Motor neuron (in vitro differentiated cells): ENCODE results near the gene HSDL1. TPM values are rescaled to one million over a fixed set of nuclear protein-coding genes. Genes with fewer than 3 reads are reported as not detected.
"Not testable (repeated sequence)": the region's sequence is repeated elsewhere in the genome, so short reads cannot be mapped to it uniquely, and the experiment has no call there.

Experiments used
- ATAC-seq, 8 experiments: fragments of 200-7000 bp; cut with Tn5 transposase; replicated peaks in 6 of 8; 2 replicates each; pipeline ENCODE4 v1.8.0; 2021; ENCODE audit warnings: mild to moderate bottlenecking in 8 of 8, moderate library complexity in 8 of 8
- H3K27ac ChIP-seq, 2 donors: fragments of 250-450 bp; sonication (Bioruptor Pico); 2 replicates each; pipeline ENCODE4 v1.9.0; 2021; ENCODE audit warnings: antibody characterized with exemption in 2 of 2, mild to moderate bottlenecking in 2 of 2, moderate library complexity in 1 of 2
- H3K4me1 ChIP-seq, 2 donors: fragments of 250-450 bp; sonication (Bioruptor Pico); replicated peaks in 1 of 2; 2 replicates each; pipeline ENCODE4 v1.6.1; 2021; ENCODE audit warnings: antibody characterized with exemption in 2 of 2, mild to moderate bottlenecking in 2 of 2, moderate library complexity in 1 of 2
- H3K4me3 ChIP-seq, 5 donors: fragments of 250-450 bp; sonication (Bioruptor Pico); 2 replicates each; pipeline ENCODE4 v1.9.0; 2021; ENCODE audit warnings: antibody characterized with exemption in 5 of 5, mild to moderate bottlenecking in 5 of 5, moderate library complexity in 4 of 5
- WGBS, 10 experiments: fragments of 450-650 bp; shearing (Covaris generic); methylation state at CpG; one replicate each; pipeline ENCODE4 v1.0.0; 2022; 5-methylcytosine and 5-hydroxymethylcytosine counted together
- in situ Hi-C, 9 experiments: fragments of 400-800 bp; cut with MboI; loops; one replicate each; pipeline ENCODE4 v1.15.0; 2021; ENCODE audit warnings: low sequenced_read_pairs in 9 of 9, low pct_unique_long_range_greater_than_20kb in 2 of 9; ENCODE audit not compliant: unreplicated experiment in 9 of 9
- total RNA-seq, 8 experiments: library from RNA; unstranded; fragments of 300-600 nt; gene quantifications; 2 replicates each; pipeline versions ENCODE4 v1.2.3 to v1.2.4, GENCODE V29; 2022

Gene HSDL1
- total RNA-seq, 8 experiments from 2014 or later = 20.1 to 63.7 (median 48.1) TPM

DNA sequence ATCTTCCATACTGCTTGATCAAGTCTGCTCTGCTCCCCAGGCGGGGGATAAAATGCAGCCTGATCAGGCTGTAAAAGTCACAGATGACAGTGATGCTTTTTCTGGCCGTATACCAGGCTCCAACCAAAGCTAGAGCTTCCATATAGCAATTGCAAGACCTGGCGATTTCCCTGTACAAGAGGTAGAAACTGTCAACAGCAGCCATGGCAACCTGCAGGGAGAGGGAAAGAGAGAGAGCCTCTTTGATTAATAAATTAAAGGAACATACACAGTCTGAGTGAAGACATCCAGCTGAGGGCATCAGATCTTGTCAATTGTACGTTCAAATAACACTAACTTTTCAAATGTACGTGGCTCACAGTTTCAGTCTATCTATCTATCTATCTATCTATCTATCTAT lies 13.9 kb downstream of the HSDL1 start:
- WGBS, 10 experiments = 50 to 100% (median 89%) methylated on average over 1 to 5 of the region's 5 CpGs; no CpG with 5 or more reads in 1 of the 10 experiments
- ATAC-seq = peak in 2 of 8 experiments; percentile 49 to 75
- H3K4me3 ChIP-seq = no peak overlapping the region
- peaks cover 0 to 2% of the 10 kb centered on the region in 2 donors for H3K4me1 ChIP-seq
- in situ Hi-C loops = no loop called here
- no peak overlapping the region for H3K27ac ChIP-seq

DNA sequence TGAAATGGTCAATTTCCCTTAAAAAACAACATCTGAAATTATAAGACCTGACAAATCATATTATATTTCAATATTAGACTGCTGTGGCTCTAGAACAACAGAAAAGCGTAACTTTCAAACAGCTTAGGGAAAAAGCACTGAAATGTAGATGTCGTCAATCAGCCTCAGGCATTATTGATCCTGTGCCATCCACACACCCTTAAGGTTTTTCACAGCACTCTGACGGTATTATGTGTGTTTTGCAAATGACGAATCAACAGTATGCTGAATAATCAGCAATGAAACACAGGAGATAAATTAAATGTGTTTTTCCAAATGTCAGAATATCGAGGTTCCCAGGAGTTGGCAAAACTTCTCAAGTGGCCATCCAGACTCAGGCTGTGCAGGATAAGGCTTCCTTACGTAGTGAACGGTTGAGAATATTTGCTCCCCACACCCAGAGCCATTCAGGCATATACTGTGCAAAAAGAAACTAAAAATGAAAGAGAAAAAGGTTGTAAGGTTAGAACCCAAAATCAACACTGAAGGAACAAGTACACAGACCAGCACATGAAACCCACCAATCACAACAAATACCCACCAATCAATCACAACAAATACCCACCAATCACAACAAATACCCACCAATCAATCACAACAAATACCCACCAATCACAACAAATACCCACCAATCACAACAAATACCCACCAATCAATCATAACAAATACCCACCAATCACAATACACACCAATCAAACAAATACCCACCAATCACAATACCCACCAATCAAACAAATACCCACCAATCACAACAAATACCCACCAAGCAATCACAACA lies 20.5 kb downstream of the HSDL1 start:
- in situ Hi-C loops = loop anchor here in 2 of 9 experiments (25.0 kb wide), 1 partner anchor 363 kb away; no protein-coding TSS in a partner anchor
- WGBS, 10 experiments = 8 to 100% (median 85%) methylated on average over 1 to 7 of the region's 7 CpGs

DNA sequence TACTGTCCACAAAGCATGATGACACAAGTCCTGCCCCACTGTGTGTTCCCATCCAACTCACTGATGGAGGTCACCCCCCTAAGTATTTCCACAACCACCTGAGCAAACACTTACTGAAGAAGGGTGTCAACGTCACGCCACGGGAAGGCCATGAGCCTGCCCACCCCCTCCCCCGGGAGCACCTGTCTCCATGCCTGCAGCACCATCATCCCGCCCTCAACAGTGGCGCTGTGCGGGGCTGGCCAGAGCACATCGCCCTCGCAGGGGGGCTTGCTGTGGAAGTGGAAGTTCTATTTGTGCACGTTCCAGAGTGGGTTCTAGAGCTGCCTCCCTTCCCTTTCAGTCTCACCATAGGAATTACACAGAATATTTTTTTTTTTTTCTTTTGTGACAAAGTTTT lies 24.0 kb downstream of the HSDL1 start:
- in situ Hi-C loops = loop anchor here in 2 of 9 experiments (25.0 kb wide), 1 partner anchor 366 kb away; no protein-coding TSS in a partner anchor
- H3K4me3 ChIP-seq = no peak overlapping the region
- WGBS, 10 experiments = 90 to 100% (median 97%) methylated on average over 1 to 7 of the region's 10 CpGs; no CpG with 5 or more reads in 6 of the 10 experiments
- no peak overlapping the region for H3K27ac ChIP-seq
- ATAC-seq = no peak
- H3K4me1 ChIP-seq = peaks cover 5 to 6% of the 10 kb centered on the region in 2 donors

More for the DNA sequence above, 20.5 kb downstream of the HSDL1 start:
- H3K4me3 ChIP-seq = no peak overlapping the region
- H3K27ac ChIP-seq = no peak overlapping the region
- ATAC-seq = peak in 3 of 8 experiments; percentile 90 to 95 (median 94)
- no peaks in the 10 kb centered on the region for H3K4me1 ChIP-seq

DNA sequence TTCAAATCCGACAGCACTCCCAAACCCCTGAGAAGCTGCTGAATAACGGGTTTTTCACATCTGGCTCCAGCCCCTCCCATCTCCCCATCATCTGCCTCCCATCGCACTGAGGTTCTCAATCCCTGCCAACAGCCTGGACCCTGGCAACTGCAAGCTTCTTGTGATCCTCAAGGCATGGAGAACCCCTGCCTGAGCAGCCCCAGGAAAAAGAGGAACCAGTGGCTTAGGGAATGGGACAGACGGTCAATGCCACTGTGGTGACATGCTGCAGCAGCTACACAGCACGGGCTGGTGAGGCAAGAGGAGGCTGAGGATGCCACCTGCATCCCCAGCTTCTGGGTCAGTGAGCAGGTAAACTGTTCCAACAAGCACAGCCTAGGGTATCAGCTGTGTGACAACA lies 25.0 kb downstream of the HSDL1 start:
- H3K4me3 ChIP-seq = no peak overlapping the region
- in situ Hi-C loops = loop anchor here in 2 of 9 experiments (25.0 kb wide), 1 partner anchor 367 kb away; no protein-coding TSS in a partner anchor
- H3K27ac ChIP-seq = no peak overlapping the region
- no peak for ATAC-seq
- WGBS, 10 experiments = 18 to 100% (median 70%) methylated on average over 1 to 2 of the region's 5 CpGs; no CpG with 5 or more reads in 5 of the 10 experiments
- H3K4me1 ChIP-seq = peaks cover 10 to 11% of the 10 kb centered on the region in 2 donors

DNA sequence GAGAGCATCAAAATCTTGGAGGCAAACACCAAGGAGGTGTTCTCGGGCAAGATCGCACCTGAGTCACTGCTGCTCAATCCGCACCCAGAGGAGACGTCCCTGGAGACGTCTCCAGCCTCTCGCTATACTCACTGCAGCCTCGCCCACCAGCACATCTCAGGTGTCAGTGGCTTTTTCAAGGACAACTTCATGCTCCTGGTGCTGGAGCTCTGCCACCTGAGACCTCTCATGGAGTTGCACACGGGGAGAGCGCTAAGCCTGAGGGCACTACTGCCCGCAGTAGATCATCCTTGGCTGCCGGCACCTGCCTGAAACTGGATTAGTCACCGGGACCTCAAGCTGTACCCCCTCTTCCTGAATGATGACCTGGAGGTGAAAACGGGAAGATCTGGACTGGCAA lies 25.6 kb downstream of the HSDL1 start:
- no peak for ATAC-seq
- WGBS, 10 experiments = 70 to 100% (median 93%) methylated on average over 1 to 8 of the region's 13 CpGs; no CpG with 5 or more reads in 2 of the 10 experiments
- H3K4me3 ChIP-seq = no peak overlapping the region
- H3K4me1 ChIP-seq = peaks cover 11 to 14% of the 10 kb centered on the region in 2 donors
- in situ Hi-C loops = loop anchor here in 2 of 9 experiments (25.0 kb wide), 1 partner anchor 368 kb away; no protein-coding TSS in a partner anchor
- H3K27ac ChIP-seq = no peak overlapping the region

DNA sequence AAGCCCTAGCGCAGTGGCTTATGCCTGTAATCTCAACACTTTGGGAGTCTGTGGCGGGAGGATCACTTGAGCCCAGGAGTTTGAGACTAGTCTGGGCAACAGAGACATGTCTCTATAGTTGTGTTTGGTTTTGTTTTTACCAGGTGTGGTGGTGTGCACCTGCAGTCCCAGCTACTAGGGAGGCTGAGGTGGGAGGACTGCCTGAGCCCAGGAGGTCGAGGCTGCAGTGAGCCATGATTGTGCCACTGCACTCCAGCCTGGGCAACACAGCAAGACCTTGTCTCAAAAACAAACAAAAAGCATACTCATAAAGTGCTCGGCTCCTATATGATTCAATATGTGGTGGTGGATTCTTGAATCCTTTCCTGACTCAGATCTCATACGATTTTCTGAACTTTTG lies 26.7 kb downstream of the HSDL1 start:
- 46 to 100% (median 89%) methylated on average over 1 to 5 of the region's 5 CpGs; no CpG with 5 or more reads in 2 of the 10 experiments for WGBS, 10 experiments

DNA sequence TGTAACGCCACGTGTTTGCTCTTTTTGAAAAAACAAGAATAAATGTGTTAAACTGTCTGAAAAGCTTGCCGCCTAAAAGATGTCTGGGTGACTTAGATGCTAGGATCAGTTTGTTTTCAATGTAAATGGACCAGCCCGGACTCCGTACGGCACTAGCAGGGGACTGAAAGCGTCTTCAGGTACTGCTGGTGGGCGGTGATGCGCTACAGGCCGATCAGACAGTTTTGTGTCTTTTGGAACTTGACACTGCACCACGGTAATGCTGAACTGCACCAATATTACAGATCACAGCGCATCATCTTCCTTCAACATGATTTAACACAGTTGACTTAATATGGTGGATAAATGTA lies 27.5 kb downstream of the HSDL1 start:
- WGBS, 10 experiments = 0 to 80% (median 10%) methylated on average over 1 to 11 of the region's 12 CpGs; no CpG with 5 or more reads in 3 of the 10 experiments

More for the DNA sequence above, 26.7 kb downstream of the HSDL1 start:
- not testable (repeated sequence) for H3K4me3 ChIP-seq, ATAC-seq, H3K27ac ChIP-seq
- peaks cover 11 to 14% of the 10 kb centered on the region in 2 donors for H3K4me1 ChIP-seq
- in situ Hi-C loops = loop anchor here in 2 of 9 experiments (25.0 kb wide), 1 partner anchor 369 kb away; no protein-coding TSS in a partner anchor

DNA sequence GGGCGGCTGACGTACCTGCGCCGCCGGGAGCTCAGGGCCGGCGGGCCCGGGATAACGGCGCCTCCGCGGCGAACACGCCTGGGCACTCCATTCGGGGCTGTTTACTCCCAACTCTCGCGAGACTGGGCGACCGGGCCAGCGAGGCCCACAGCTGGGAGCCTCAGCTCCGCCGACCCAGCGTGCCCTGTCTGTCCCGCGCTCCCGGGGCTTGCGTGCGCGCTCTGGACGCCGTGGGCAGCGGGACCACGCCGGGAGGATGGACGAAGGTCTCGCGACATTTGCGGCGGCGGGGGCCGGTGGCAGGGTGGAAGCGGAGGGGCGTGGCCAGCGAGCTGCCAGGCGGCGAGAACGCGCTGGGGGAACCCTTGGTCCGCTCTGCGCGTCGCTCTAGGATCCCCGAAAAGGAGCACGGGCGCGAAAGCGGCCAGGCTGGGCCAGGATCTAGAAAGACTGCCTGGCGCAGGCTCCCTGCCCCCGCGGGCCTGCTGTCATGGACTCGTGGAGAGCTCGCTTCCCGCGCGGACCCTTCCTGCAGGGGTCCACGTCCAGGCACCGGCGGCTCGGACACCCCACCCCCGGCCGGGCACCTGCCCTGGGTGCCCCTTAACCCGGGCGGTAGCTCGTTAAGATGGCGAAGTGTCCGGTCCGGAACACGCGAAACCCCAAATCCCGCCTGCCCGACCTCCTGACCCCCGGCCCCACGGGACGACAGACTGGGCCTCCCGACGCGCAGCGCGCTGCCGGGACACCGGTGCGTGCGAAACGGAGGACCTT lies 28.1 kb downstream of the HSDL1 start, which contains the start of gene MBTPS1:
Gene MBTPS1 (minus strand): TSS at position 223 of the 774 bp plus-strand sequence. CDS start 15,159 bp downstream, outside the sequence.
- in situ Hi-C loops = loop anchor here in 2 of 9 experiments (25.0 kb wide), 1 partner anchor 370 kb away; no protein-coding TSS in a partner anchor

More for the DNA sequence above, 27.5 kb downstream of the HSDL1 start:
- Histone ChIP-seq H3K4me3 (peak overlapping the region; percentile 75 to 91 (median 88)), H3K4me1 (peaks cover 11 to 14% of the 10 kb centered on the region in 2 donors), H3K27ac (peak overlapping the region; percentile 89 to 96)
- ATAC-seq = no peak
- in situ Hi-C loops = loop anchor here in 2 of 9 experiments (25.0 kb wide), 1 partner anchor 370 kb away; no protein-coding TSS in a partner anchor

DNA sequence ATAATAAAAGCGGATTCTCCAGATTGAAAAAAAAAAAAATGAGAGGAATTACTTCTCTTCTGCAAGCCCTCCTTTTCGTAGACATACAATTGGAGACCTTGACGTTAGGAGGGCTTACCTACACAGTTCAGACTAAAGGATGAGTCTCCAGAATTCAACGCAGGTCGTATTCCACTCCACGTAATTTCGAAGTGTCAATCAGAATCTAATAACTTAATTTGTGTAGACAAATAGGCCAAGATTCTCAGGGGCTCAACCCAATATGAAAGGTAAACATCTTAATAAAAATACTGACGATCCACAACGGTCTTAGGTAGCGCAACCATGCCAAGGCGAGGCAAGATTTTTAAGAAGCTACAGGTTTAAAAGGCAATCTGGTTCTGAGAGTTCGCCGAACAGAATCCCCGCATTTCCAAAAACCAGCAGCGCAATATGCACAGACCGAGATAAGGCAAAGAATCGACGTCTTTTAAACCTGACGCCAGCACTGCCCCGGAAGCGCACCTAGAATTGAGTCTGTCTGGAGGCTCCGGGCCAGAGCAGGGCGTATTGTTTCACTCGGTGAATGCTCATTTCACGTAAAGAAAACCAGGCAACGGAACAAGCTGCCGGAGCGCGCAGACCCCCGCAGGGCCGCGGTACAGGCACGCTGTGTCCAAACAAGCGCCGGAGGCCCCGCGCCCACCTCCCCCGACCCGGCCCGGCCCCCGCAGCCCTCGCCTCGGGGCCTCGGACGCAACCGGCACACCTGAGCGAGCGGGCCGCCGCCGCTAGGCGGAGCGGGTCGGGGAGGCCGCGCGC lies 28.9 kb downstream of the HSDL1 start:
- Histone ChIP-seq H3K4me3 (peak overlapping the region; percentile 75 to 91 (median 88)), H3K27ac (peak overlapping the region; percentile 89 to 96), H3K4me1 (peaks cover 11 to 14% of the 10 kb centered on the region in 2 donors)
- in situ Hi-C loops = loop anchor here in 2 of 9 experiments (25.0 kb wide), 1 partner anchor 371 kb away; no protein-coding TSS in a partner anchor
- peak in 3 of 8 experiments; percentile 34 to 47 (median 37) for ATAC-seq
- 0 to 9% (median 1%) methylated on average over 2 to 20 of the region's 57 CpGs; no CpG with 5 or more reads in 2 of the 10 experiments for WGBS, 10 experiments

More for the DNA sequence above, 28.1 kb downstream of the HSDL1 start, which contains the start of gene MBTPS1:
- peak within 1 kb of the TSS; percentile 89 to 96 for H3K27ac ChIP-seq
- peaks cover 11 to 14% of the 10 kb centered on the region in 2 donors for H3K4me1 ChIP-seq
- ATAC-seq = peak; percentile 92 to 97 (median 96)
- 0 to 3% (median 0%) methylated on average over 1 to 11 of the region's 94 CpGs; no CpG with 5 or more reads in 4 of the 10 experiments for WGBS, 10 experiments
- peak within 1 kb of the TSS; percentile 75 to 91 (median 88) for H3K4me3 ChIP-seq

DNA sequence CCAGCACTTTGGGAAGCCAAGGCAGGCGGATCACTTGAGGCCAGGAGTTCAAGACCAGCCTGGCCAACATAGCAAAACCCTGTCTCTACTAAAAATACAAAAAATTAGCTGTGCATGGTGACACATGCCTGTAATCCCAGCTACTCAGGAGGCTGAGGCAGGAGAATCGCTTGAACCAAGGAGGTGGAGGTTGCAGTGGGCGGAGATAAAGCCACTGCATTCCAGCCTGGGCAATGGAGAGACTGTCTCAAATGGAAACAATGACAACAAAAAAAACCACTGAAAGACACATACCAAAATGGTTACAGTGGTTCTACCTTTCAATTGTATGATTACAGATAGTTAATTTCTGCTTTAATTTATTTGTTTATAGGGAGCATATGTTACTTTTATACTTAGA lies 33.0 kb downstream of the HSDL1 start:
- 52 to 100% (median 100%) methylated on average over 1 to 3 of the region's 3 CpGs; no CpG with 5 or more reads in 1 of the 10 experiments for WGBS, 10 experiments
- H3K27ac ChIP-seq, ATAC-seq, H3K4me3 ChIP-seq: not testable (repeated sequence)
- in situ Hi-C loops = loop anchor here in 2 of 9 experiments (25.0 kb wide), 1 partner anchor 375 kb away; no protein-coding TSS in a partner anchor
- peaks cover 6 to 17% of the 10 kb centered on the region in 2 donors for H3K4me1 ChIP-seq

DNA sequence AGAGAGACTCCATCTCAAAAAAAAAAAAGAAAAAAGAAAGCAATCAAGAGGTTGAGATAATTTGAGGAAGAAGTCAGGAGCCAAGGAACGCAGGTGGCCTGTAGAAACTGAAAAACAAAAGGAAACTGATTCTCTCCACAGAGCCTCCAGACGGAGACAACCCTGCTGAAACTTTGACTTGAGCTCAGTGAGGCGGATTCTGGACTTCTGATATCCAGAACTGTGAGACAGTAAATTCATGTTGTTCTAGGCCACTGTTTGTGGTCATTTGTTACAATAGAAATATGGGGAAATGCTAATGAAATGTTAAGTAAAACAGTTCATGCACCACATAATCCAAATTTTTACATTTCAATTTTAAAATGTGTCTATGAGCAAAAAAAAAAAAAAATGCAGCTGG lies 33.5 kb downstream of the HSDL1 start:
- peak in 3 of 8 experiments; percentile 39 to 61 (median 51) for ATAC-seq
- WGBS, 10 experiments = 25 to 100% (median 100%) methylated on average over 1 to 3 of the region's 3 CpGs; no CpG with 5 or more reads in 1 of the 10 experiments
- Histone ChIP-seq H3K4me1 (peaks cover 6 to 17% of the 10 kb centered on the region in 2 donors), H3K27ac (no peak overlapping the region), H3K4me3 (no peak overlapping the region)
- in situ Hi-C loops = loop anchor here in 2 of 9 experiments (25.0 kb wide), 1 partner anchor 376 kb away; no protein-coding TSS in a partner anchor
